GM12874 (cell line): ENCODE data around the gene CNOT8.

ENCODE experiments used
- TF ChIP-seq, protein P1 (sequence below): IDR thresholded peaks from 2 replicates; pipeline ENCODE4 v1.5.1; 2011; ENCODE audit warnings: low read depth, mild to moderate bottlenecking, control low read depth, low read length, moderate library complexity; ENCODE audit not compliant: insufficient read depth

CNOT8 gene

DNA sequence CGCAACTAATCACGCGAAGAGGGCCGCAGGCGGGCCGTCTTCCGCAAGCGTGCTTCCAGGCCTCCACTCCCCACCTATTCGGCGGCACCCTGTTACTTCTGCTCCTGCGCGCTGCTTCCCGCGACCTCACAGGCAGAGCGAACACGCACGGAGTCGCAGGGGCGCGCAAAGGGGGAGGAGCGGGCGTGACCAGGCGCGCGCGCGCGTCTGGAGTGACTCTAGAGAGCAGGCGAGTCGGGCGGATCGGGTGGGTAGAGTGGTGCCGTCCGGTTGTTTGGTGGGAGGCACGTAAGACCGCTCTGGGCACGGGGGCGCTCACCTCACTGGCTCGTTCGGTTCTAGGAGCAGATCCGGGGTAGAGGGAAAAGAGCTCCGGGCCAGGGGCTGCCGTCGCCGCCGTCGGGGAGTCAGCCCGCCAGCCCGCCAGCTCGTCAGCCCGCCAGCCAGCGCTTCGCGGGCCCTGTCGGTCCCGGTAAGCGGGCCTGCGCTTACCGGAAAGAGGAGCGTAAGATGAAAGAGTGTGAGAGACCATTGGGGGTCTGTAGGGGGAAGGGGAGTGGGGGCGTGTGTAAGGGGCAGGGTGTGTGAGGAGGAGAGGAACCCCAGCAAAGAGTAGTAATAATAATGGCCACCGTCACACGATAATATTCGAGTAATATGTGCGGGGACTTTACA, at the start of gene CNOT8:
Gene CNOT8 (plus strand): TSS at position 331 of the 675 bp plus-strand sequence. CDS start 4,652 bp downstream, outside the sequence.
- TF ChIP-seq, protein P1, sequence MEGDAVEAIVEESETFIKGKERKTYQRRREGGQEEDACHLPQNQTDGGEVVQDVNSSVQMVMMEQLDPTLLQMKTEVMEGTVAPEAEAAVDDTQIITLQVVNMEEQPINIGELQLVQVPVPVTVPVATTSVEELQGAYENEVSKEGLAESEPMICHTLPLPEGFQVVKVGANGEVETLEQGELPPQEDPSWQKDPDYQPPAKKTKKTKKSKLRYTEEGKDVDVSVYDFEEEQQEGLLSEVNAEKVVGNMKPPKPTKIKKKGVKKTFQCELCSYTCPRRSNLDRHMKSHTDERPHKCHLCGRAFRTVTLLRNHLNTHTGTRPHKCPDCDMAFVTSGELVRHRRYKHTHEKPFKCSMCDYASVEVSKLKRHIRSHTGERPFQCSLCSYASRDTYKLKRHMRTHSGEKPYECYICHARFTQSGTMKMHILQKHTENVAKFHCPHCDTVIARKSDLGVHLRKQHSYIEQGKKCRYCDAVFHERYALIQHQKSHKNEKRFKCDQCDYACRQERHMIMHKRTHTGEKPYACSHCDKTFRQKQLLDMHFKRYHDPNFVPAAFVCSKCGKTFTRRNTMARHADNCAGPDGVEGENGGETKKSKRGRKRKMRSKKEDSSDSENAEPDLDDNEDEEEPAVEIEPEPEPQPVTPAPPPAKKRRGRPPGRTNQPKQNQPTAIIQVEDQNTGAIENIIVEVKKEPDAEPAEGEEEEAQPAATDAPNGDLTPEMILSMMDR: no peak

DNA sequence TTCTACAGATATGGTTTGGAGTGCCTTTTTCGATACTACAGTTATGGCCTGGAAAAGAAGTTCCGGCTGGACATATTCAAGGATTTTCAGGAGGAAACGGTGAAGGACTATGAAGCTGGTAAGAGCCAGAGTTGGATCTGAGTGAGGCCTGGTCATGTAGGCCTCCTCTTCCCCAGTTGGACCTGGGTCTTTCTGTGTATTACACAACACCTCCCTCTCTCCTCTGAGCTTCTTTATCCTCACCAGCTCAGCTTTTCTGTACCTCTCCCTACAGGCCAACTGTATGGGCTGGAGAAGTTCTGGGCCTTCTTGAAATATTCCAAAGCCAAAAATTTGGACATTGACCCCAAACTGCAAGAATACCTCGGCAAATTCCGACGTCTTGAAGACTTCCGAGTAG, 47.2 kb upstream of the CNOT8 start:
- TF ChIP-seq, protein P1: no peak

DNA sequence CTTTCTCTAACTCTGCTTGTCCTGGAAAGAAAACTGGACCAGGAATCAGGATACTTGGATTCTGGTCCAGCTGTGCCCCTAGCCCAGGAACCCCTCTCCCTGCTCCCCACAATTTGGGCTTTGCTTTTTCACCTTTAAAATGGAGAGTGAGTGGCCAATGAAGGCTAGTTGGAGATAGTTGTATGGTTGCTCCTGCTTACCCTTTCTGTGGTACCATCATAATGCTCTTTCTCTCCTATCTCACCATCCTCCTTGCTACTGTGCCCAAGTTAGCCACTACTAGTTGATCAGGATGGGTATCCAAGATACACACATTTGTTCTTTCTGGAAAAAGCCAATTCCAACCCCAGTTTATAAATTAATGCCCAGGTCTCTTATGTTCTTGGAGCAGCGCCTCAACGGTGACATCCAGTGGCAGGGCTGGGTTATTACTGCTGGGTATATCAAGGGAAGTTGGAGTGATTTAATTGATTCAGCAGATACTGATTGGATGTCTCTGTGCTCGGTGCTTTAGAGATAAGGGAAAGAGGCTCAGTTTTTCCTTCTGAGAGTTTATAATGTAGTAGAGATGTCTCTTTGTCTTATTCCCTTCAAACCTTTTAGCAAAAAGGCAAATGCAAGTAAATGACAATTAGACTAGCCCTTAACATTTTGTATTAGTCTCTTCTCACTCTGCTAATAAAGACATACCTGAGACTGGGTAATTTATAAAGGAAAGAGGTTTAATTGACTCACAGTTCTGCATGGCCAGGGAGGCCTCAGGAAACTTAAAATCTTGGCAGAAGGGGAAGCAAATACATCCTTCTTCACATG, 46.6 kb upstream of the CNOT8 start:
- TF ChIP-seq, protein P1: peak; percentile 78

DNA sequence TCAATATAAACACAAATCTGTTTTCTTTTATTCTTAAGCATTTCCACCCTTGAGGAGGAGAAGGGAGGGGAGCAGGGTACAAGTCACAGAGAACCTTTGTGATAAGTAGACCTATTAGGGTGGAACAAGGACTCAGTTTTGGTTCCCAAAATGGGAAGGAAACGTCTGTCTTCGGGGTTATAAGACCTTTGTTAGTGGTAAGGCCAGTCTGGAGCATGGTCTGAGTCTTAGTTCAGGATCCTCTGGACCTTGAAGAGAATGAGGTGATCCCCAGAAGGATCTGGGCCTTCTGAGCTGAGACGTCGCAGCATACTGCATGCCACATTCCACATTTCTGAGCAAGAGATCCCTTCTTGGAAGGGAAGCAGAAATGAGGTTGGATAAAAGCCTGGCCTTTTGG, 45.3 kb upstream of the CNOT8 start:
- TF ChIP-seq, protein P1: no peak

DNA sequence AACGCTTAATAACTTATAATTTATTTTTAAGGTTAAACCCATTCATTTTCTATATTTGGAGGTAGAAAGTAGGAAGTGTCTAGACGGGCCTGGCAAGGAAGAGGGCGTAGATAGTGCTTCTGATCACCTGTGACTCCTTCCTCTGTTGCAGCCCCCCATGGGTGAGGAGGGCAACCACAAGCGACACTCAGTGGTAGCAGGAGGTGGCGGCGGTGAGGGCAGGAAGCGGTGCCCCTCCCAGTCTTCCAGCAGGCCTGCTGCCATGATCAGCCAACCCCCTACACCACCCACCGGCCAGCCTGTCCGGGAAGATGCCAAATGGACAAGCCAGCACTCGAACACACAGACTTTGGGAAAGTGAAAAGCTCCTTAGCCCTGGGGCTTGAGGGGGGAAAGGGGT, 44.7 kb upstream of the CNOT8 start:
- TF ChIP-seq, protein P1: no peak

DNA sequence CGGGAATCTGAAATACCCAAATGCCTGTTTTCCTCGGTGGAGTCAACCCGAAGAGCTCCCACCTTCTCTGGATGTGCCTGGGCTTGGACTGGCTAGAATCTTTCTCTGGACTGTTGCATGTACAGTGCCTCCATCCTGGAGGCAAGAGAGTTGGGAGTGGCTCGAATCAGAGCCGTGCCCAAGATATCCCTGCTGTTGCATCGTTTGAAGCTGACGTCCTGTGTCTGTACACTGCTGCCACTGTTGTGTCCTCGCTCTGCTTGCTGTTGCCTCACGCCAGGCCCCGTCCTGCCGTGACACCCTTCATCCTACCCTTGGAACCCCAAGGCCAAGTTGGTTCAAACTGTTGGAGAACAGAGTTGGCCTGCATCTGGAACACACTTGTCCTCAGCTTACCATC, 43.4 kb upstream of the CNOT8 start:
- TF ChIP-seq, protein P1: no peak

DNA sequence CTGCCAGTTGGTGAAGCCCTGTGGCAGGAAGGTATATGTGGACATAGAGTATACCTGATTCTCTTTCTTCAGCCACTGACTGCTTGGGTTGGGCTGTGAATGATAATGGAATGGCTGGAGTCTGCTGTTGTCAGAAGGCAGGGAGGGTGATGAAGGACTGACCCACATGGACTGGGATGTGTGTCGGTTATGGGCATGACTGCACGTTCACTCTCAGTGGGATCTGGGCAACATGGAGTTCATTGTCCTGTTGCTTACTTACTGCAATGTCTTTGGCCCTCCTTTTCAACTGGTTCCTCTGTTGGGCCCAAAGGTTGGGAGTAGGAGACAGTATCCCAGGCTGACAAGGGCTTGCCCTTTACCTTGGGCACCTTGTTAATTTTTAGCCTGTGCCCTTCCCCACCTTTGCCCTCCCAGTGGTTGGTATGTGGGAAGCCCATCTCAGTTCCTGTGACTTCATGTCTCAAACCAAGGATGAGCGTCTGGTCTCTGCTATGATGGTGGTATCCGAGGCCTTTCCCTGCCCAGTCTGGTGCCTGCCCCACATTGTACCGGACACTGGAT, 42.7 kb upstream of the CNOT8 start:
- TF ChIP-seq, protein P1: no peak
